ENCODE measurements around the gene SLC6A11.

Gene SLC6A11

GRCh38 chr3:10858091-10858490 is 42.1 kb downstream of the SLC6A11 start:
- Histone ChIP-seq H2AFZ (ENCODE audit: low read depth) (no peak overlapping the region), H3K9ac (no peak overlapping the region), H3K27ac (no peak overlapping the region), H3K4me3 (IDR thresholded peaks at IDR 0.05; ENCODE audit: insufficient read depth, low read depth, low read length) (no peak overlapping the region), H3K4me2 (no peak overlapping the region), H4K20me1 (ENCODE audit: insufficient read depth) (no peaks in the 10 kb centered on the region), H3K79me2 (ENCODE audit: insufficient read depth, low read depth) (no peaks in the 10 kb centered on the region), H3K36me3 (ENCODE audit: insufficient read depth) (no peaks in the 10 kb centered on the region), H3K27me3 (ENCODE audit: insufficient read depth, low read depth) (no peaks in the 10 kb centered on the region), H3K4me1 (ENCODE audit: low read depth, poor library complexity, severe bottlenecking) (no peaks in the 10 kb centered on the region)
- no peak for TF ChIP-seq CTCF (conservative IDR thresholded peaks at IDR 0.05; ENCODE audit: low read depth, low read length)

DNA sequence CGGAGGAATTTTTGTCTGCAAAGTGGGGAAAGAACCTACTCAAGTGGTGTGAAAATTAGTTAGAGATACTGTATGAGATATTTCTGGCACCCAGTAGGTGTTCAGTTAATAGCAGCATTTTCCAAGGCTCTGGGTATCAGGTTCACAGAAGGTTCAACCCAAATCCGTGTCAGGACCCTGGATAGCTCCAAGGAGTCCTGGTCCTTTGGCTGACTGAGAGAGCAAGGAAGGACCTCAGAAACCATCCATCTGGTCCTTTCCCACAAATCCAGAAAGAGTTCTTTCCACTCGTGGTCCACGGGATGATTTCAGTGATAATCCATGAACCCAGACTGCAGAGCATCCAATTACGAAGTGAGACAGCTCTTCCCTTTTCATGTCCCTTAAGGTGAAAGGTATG is 51.4 kb downstream of the SLC6A11 start:
- Histone ChIP-seq H3K4me2 (no peak overlapping the region), H3K27me3 (ENCODE audit: insufficient read depth, low read depth) (no peaks in the 10 kb centered on the region), H2AFZ (ENCODE audit: low read depth) (no peak overlapping the region), H3K9ac (no peak overlapping the region), H3K4me1 (ENCODE audit: low read depth, poor library complexity, severe bottlenecking) (no peaks in the 10 kb centered on the region), H3K4me3 (IDR thresholded peaks at IDR 0.05; ENCODE audit: insufficient read depth, low read depth, low read length) (no peak overlapping the region), H3K36me3 (ENCODE audit: insufficient read depth) (no peaks in the 10 kb centered on the region), H3K79me2 (ENCODE audit: insufficient read depth, low read depth) (no peaks in the 10 kb centered on the region), H3K27ac (no peak overlapping the region), H4K20me1 (ENCODE audit: insufficient read depth) (no peaks in the 10 kb centered on the region)
- TF ChIP-seq CTCF (conservative IDR thresholded peaks at IDR 0.05; ENCODE audit: low read depth, low read length): no peak

DNA sequence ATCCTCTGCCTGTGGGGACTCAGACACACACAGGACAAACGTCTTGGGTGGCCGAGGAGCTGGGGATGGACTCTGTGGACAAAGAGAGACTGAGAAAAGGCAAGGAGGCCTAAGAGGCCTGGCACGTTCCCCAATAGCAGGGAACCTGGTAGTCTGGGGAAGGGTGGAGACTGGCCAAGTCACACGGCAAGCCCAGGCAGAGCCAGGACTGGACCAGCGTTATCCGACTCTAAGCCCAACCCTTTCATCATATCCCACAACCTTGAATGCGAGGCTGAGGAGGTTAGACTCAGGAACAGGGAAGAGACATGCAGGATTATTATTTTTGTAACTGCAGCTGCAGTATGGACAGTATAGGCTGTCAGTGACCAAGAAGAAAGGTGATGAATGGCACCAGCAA is 53.4 kb downstream of the SLC6A11 start:
- no peak overlapping the region for H3K9ac ChIP-seq
- H3K36me3 ChIP-seq (ENCODE audit: insufficient read depth): no peaks in the 10 kb centered on the region
- no peak overlapping the region for H2AFZ ChIP-seq (ENCODE audit: low read depth)
- H3K79me2 ChIP-seq (ENCODE audit: insufficient read depth, low read depth): no peaks in the 10 kb centered on the region
- H4K20me1 ChIP-seq (ENCODE audit: insufficient read depth): no peaks in the 10 kb centered on the region
- no peak overlapping the region for H3K4me2 ChIP-seq
- H3K27ac ChIP-seq: no peak overlapping the region
- H3K27me3 ChIP-seq (ENCODE audit: insufficient read depth, low read depth): no peaks in the 10 kb centered on the region
- no peak for TF ChIP-seq CTCF (conservative IDR thresholded peaks at IDR 0.05; ENCODE audit: low read depth, low read length)
- no peak overlapping the region for H3K4me3 ChIP-seq (IDR thresholded peaks at IDR 0.05; ENCODE audit: insufficient read depth, low read depth, low read length)
- H3K4me1 ChIP-seq (ENCODE audit: low read depth, poor library complexity, severe bottlenecking): no peaks in the 10 kb centered on the region

GRCh38 chr3:10870296-10870695 is 54.3 kb downstream of the SLC6A11 start:
- Histone ChIP-seq H3K27me3 (ENCODE audit: insufficient read depth, low read depth) (no peaks in the 10 kb centered on the region), H4K20me1 (ENCODE audit: insufficient read depth) (no peaks in the 10 kb centered on the region), H3K4me3 (IDR thresholded peaks at IDR 0.05; ENCODE audit: insufficient read depth, low read depth, low read length) (no peak overlapping the region), H3K9ac (no peak overlapping the region), H3K4me2 (no peak overlapping the region), H3K27ac (no peak overlapping the region), H3K79me2 (ENCODE audit: insufficient read depth, low read depth) (no peaks in the 10 kb centered on the region), H3K4me1 (ENCODE audit: low read depth, poor library complexity, severe bottlenecking) (no peaks in the 10 kb centered on the region), H3K36me3 (ENCODE audit: insufficient read depth) (no peaks in the 10 kb centered on the region), H2AFZ (ENCODE audit: low read depth) (no peak overlapping the region)
- no peak for TF ChIP-seq CTCF (conservative IDR thresholded peaks at IDR 0.05; ENCODE audit: low read depth, low read length)

- Histone ChIP-seq H3K27me3 (ENCODE audit: insufficient read depth, low read depth) (no peaks in the 10 kb centered on the region), H3K4me1 (ENCODE audit: low read depth, poor library complexity, severe bottlenecking) (no peaks in the 10 kb centered on the region), H3K4me2 (no peak overlapping the region), H4K20me1 (ENCODE audit: insufficient read depth) (no peaks in the 10 kb centered on the region), H3K4me3 (IDR thresholded peaks at IDR 0.05; ENCODE audit: insufficient read depth, low read depth, low read length) (no peak overlapping the region), H3K36me3 (ENCODE audit: insufficient read depth) (no peaks in the 10 kb centered on the region), H2AFZ (ENCODE audit: low read depth) (no peak overlapping the region), H3K27ac (no peak overlapping the region), H3K79me2 (ENCODE audit: insufficient read depth, low read depth) (no peaks in the 10 kb centered on the region), H3K9ac (no peak overlapping the region)
- TF ChIP-seq CTCF (conservative IDR thresholded peaks at IDR 0.05; ENCODE audit: low read depth, low read length): no peak
Measured at GRCh38 chr3:10873415-10873814, 57.4 kb downstream of the SLC6A11 start.

Measured in KMS-11 (cell line).